GM18909 (cell line): ENCODE data around the gene C2CD4C.
"Not testable (repeated sequence)": the region's sequence is repeated elsewhere in the genome, so short reads cannot be mapped to it uniquely, and the experiment has no call there.

ENCODE experiments used
- ATAC-seq: cut with Tn5 transposase; IDR thresholded peaks from one replicate; pipeline ENCODE4 v1.9.1; 2021; ENCODE audit warnings: mild to moderate bottlenecking; ENCODE audit not compliant: unreplicated experiment, poor library complexity

C2CD4C gene

GRCh38 chr19:402786-403185 lies 6.2 kb downstream of the C2CD4C start:
- no peak for ATAC-seq

- ATAC-seq: no peak
Measured at GRCh38 chr19:401866-402511, 7.0 kb downstream of the C2CD4C start.

GRCh38 chr19:400976-401865 lies 7.7 kb downstream of the C2CD4C start:
- ATAC-seq: no peak

- no peak for ATAC-seq
Measured at GRCh38 chr19:399370-399769, 9.6 kb downstream of the C2CD4C start.

GRCh38 chr19:398719-399118 lies 10.2 kb downstream of the C2CD4C start:
- no peak for ATAC-seq

GRCh38 chr19:397941-398706 lies 10.8 kb downstream of the C2CD4C start:
- no peak for ATAC-seq

GRCh38 chr19:397321-397720 lies 11.6 kb downstream of the C2CD4C start:
- ATAC-seq: no peak

GRCh38 chr19:395467-395866 lies 13.5 kb downstream of the C2CD4C start:
- ATAC-seq: no peak

- ATAC-seq: not testable (repeated sequence)
Measured at GRCh38 chr19:394857-395256, 14.1 kb downstream of the C2CD4C start.

- not testable (repeated sequence) for ATAC-seq
Measured at GRCh38 chr19:393560-393959, 15.4 kb downstream of the C2CD4C start.

- ATAC-seq: no peak
Measured at GRCh38 chr19:392375-392970, 16.5 kb downstream of the C2CD4C start.

GRCh38 chr19:391726-392374 lies 17.1 kb downstream of the C2CD4C start:
- ATAC-seq: no peak

- no peak for ATAC-seq
Measured at GRCh38 chr19:391207-391557, 17.8 kb downstream of the C2CD4C start.

- no peak for ATAC-seq
Measured at GRCh38 chr19:390386-391206, 18.4 kb downstream of the C2CD4C start.

- no peak for ATAC-seq
Measured at GRCh38 chr19:389935-390289, 19.0 kb downstream of the C2CD4C start.

GRCh38 chr19:389255-389934 lies 19.6 kb downstream of the C2CD4C start:
- ATAC-seq: no peak

- ATAC-seq: no peak
Measured at GRCh38 chr19:388691-389090, 20.3 kb downstream of the C2CD4C start.

GRCh38 chr19:387777-388176 lies 21.2 kb downstream of the C2CD4C start:
- no peak for ATAC-seq
